Stimulated activated CD4-positive, alpha-beta T cell treated with anti-CD3 and anti-CD28 coated beads, Interleukin-12 subunit alpha, Interleukin-12 subunit beta, amount 100 ng/mL, for 48 hours (primary cell): Measurements from ENCODE around the gene TRIM61.
"Not testable (repeated sequence)": the region's sequence is repeated elsewhere in the genome, so short reads cannot be mapped to it uniquely, and the experiment has no call there.

Source experiments
- DNase-seq, 3 donors: peaks; one replicate each; pipeline ENCODE4 v3.0.0-alpha.2; 2020; ENCODE audit warnings: low read depth in 2 of 3, low spot score in 1 of 3

The TRIM61 gene

DNA sequence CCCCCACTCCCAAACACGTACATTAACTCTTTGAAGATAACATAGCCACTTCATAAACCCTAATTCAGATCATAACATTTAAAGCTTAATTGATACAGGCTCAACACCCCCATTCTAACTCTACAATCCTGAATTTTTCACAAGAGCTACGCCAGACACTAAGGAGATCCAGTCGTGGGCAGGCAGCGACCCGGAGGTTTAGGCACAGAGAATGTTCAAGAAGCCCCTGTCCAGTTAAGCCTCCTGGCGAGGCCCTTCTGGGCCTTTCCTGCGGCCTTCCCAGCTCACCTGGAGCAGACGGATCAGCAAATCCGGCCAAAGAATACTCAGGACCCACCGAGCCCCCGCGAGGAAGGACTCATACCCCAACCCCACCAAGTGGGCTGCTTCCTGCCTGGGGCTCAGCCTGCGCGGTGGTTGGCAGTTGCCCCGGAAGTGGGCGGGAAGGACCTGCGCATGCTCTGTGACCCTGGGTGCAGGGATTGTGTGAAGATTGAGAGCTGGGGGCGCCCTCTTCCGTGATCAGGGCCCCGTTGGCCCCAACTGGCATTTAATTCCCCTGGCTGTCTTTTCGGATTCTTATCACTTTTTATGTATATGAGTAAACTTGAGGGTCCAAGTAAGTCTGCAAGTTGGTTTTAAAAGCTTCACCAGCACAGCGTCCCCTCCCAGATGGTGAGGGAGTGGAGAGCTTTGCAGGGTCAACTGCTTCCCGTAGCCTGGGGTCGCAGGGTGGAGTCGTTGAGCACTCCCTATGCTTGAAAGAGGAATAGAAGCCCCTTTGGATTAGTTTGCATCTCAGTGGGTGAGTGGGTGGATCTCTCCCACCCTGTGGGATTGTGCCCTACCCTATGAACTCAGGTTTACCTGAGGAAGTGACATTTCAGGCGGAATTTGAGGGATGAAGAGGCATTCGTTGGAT, at the start of gene TRIM61:
Gene TRIM61 (minus strand): TSS at position 415 of the 922 bp plus-strand sequence. CDS start 7,655 bp downstream, outside the sequence.
- peak; percentile 16 to 36 (median 30) for DNase-seq

DNA sequence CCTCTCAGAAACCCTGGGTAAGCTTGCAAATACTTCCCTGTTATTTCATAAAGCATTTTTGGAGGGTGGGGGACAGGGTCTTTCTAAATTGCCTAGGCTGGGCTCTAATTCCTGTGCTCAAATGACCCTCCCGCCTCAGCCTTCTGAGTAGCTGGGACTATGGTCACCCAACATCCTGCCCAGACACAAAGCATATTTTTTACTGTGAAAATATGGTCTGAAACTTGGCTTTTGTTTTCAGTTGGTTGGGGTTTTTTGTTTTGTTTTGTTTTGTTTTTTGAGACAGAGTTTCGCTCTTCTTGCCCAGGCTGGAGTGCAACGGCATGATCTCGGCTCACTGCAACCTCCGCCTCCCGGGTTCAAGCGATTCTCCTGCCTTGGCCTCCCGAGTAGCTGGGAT, 48.3 kb upstream of the TRIM61 start:
- not testable (repeated sequence) for DNase-seq

DNA sequence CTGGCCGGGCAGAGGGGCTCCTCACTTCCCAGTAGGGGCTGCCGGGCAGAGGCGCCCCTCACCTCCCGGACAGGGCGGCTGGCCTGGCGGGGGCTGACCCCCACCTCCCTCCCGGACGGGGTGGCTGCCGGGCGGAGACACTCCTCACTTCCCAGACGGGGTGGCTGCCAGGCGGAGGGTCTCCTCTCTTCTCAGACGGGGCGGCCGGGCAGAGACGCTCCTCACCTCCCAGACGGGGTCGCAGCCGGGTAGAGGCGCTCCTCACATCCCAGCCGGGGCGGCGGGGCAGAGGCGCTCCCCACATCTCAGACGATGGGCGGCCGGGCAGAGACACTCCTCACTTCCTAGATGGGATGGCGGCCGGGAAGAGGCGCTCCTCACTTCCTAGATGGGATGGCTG, 42.5 kb upstream of the TRIM61 start:
- DNase-seq: not testable (repeated sequence)

DNA sequence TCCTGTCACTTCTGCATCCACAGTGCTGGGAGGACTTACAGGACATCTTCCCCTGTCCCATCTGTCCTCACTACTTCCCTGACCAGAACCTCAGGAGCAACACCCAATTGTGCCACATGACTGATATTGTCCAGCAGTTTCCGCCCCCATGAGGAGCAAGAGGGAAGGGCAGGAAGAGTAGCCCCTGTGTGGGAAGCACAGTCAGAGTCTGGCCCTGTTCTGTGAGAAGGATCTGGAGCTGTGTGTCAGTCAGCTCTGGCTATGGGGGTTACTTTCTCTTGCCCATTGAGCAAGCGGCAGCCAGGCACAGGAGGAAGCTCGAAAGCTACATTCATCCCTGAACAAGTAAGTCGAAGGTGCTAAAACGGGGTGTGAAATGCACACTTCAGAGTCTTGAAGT, 39.5 kb upstream of the TRIM61 start:
- no peak for DNase-seq

DNA sequence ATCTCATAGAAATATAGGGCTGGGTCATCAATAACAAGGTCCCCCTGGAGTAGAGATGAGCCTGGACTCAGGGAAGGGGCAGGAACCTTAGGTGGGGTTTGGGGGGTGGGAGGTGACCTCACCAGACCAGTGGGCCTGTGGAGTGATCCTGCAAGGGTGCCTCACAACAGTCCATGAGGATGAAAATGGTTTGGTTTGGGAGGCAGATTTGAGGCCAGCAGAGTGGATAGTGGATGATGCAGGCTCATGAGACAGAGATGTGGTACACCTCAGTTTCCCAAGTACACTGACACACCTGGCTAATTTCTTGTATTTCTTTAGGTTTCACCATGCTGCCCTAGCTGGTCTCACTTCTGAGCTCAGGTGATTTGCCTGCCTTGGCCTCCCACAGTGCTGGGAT, 36.2 kb upstream of the TRIM61 start:
- no peak for DNase-seq

DNA sequence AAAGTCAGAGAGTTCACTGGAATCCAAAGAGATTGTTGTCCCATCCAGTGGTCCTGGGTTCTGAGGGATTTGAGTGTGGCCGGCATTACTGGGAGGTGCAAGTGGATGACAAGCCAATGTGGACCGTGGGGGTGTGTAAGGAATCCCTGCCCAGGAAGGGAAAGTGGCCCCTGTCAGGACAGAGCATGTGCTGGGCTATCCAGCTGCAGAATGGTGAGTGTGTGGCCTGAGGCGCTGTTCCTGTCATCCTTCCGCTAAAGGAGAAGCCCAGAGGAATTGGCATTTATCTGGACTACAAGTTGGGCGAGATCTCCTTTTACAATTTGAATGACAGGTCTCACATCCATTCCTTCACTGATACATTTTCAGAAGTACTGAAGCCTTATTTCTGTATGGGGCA, 33.9 kb upstream of the TRIM61 start:
- DNase-seq: no peak

DNA sequence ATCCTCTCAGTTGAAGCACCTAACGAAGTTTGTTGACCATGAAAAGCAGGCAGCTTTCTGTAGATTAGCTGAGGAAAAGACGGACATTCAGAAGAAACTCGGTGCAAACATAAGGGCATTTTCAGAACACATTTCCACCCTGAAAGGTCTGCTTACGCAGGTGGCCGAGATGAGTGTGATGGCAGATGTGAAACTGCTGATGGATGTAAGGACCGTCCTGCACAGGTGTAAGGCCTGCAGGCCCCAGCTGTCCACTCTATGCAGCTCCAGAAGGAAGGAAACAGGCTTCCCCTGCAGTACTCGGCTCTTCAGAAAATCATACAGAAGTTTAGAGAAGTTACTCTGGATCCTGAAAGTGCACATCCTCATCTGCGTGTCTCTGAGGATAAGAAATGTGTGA, 33.5 kb upstream of the TRIM61 start:
- no peak for DNase-seq

DNA sequence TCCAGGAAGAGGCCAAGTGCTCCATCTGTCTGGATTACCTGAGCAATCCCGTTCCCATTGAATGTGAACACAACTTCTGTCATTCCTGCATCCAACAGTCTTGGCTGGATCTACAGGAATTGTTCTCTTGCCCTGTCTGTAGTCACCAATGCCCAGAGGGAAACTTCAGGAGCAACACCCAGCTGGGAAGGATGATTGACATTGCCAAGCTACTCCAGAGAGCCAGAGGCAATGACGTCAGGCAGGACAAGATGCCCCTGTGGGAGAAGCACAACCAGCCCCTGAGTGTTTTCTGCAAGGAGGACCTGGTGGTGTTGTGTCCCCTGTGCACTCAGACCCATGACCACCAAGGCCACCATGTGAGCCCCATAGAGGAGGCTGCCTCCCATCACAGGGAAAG, 33.0 kb upstream of the TRIM61 start:
- DNase-seq: no peak

DNA sequence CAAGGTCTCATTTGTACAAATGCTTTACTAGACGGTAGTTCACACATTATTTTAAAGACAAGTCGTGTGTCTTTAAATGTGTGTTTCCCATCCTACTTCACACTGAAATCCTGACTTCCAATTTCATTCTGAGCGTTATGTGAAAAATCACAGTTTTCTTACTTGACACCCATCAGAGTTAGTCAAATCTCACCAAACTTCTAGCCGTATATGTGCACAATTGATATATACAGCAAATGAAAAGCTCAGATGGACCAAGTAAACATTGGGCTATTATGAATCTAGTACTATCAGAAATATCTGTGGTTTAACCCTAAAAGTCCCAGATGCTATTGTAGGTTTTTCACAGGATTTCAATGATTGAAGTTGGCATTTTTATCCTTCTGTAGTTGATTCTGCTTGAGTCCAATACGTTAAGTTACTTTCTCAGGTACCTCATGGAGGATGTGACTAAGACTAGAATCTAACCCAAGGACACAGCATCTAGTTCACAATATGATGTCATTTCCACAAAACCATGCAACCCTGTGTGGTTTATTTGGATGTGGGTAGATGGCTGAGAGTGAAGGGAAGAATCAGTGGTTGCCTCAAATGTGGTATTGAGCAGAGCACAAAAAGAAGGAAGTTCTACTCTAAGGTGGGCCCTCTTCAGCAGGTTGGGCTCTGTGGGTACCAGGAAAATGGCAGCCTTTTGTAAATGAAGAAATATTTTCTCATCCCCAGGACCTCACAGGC, 32.2 kb upstream of the TRIM61 start:
- peak in 1 of 3 donors; percentile 12 for DNase-seq

DNA sequence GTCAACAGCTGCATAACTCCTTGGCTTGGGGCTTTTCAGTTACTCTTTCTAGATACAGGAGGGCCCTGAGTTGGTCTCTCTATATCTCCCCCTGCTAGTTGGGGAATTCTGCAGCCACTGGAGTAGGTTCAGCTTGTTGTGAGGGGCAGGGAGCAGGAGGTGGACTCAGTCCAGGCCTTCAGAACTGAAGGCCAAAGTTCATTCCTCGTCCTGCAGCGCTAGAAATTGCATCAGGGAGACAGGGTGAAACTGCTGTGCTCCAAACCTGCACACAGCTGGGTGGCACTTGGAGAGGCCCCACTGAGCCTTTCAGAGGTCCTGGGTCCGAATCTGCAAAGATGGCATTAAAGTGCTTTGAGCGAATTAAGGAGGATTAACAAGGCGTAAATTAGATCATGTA, 29.4 kb upstream of the TRIM61 start:
- no peak for DNase-seq

DNA sequence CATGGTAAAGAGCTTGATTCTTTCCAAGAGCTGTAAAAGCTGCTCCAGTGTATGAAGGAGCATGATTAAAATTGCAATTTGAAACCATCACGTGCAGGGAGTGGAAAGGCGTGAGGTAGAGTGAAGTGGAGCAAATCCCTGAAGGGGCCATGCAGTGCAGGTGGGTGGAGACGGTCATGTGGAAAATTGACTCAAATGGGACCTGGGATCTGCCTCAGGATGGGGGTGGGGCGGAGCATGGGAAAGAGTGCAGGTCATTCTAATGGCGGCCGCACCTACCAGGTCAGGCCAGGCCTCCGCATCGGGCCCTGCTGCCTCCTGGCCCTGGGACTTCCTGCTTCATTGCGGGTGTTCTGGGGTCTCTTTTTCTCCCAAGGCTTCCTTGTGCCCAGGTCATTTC, 29.0 kb upstream of the TRIM61 start:
- DNase-seq: no peak

DNA sequence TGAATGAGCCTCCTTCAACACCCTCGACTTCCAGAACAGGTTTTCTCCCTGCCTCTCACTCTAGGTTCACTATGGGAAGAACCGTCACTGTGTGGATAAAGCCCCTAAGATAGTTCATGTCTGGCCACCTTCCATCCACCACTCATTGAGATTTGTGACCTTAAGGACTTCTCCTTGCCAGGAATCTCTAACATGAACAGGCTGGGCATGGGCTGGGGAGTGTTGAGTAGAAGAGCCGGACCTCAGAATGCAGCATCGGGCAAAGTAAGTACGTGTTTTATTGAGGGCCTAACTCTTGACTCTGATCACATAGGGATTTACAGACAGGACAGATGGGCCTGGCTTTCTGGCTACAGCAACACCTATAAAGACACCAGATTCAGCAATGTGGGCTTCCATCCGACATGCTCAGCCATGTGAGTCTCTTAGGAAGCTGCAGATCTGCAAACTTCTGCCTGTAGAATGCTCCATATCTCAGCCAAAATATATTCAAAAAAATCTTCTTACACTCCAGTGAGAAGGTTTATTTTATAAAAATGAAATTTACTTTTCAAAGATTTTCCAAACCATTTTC, 28.0 kb upstream of the TRIM61 start:
- DNase-seq: no peak

DNA sequence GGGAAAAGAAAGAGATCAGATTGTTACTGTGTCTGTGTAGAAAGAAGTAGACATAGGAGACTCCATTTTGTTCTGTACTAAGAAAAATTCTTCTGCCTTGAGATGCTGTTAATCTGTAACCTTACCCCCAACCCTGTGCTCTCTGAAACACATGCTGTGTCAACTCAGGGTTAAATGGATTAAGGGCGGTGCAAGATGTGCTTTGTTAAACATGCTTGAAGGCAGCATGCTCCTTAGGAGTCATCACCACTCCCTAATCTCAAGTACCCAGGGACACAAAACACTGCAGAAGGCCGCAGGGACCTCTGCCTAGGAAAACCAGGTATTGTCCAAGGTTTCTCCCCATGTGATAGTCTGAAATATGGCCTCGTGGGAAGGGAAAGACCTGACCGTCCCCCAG, 24.5 kb upstream of the TRIM61 start:
- DNase-seq: not testable (repeated sequence)

DNA sequence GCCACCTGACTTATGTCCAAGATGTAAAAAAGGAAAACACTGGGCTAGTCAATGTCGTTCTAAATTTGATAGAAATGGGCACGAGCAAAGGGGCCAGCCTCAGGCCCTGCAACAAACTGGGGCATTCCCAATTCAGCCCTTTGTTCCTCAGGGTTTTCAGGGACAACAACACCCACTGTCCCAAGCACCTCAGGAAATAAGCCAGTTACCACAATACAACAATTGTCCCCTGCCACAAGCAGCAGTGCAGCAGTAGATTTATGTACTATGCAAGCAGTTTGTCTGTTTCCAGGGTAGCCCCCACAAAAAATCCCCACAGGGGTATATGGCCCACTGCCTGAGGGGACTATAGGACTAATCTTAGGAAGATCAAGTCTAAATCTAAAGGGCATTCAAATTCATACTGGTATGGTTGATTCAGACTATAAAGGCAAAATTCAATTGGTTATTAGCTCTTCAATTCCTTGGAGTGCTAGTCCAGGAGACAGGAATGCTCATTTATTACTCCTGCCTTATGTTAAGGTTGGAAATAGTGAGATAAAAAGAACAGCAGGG, 21.1 kb upstream of the TRIM61 start:
- not testable (repeated sequence) for DNase-seq

DNA sequence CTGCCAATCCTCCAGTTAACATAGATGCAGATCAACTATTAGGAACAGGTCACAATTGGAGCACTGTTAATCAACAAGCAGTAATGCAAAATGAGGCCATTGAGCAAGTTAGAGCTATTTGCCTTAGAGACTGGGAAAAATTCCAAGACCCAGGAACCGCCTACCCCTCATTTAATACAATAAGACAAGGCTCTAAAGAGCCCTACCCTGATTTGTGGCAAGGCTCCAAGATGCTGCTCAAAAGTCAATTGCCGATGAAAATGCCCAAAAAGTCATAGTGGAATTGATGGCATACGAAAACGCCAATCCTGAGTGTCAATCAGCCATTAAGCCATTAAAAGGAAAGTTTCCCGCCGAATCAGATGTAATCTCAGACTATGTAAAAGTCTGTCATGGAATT, 20.5 kb upstream of the TRIM61 start:
- no peak for DNase-seq

DNA sequence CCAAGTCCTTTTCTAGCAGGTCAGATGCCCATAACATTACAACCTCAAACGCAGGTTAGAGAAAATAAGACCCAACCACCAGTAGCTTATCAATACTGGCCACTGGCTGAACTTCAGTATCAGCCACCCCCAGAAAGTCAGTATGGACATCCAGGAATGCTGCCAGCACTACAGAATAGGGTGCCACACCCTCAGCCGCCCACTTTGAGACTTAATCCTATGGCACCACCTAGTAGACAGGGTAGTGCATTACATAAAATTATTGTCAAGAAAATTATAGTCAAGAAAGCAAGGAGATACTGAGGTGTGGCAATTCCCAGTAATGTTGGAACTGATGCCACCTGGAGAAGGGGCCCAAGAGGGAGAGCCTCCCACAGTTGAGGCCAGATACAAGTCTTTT, 19.9 kb upstream of the TRIM61 start:
- no peak for DNase-seq

DNA sequence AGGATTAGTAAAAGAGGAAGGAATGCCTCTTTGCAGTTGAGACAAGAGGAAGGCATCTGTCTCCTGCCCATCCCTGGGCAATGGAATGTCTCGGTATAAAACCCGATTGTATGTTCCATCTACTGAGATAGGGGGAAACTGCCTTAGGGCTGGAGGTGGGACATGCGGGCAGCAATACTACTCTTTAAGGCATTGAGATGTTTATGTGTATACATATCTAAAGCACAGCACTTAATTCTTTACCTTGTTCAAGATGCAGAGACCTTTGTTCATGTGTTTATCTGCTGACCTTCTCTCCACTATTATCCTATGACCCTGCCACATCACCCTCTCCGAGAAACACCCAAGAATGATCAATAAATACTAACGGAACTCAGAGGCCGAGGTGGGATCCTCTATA, 18.7 kb upstream of the TRIM61 start:
- DNase-seq: not testable (repeated sequence)

DNA sequence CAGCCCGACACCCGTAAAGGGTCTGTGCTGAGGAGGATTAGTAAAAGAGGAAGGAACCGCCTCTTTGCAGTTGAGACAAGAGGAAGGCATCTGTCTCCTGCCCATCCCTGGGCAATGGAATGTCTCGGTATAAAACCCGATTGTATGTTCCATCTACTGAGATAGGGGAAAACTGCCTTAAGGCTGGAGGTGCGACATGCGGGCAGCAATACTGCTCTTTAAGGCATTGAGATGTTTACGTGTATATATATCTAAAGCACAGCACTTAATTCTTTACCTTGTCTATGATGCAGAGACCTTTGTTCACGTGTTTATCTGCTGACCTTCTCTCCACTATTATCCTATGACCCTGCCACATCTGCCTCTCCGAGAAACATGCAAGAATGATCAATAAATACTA, 13.3 kb upstream of the TRIM61 start:
- not testable (repeated sequence) for DNase-seq

DNA sequence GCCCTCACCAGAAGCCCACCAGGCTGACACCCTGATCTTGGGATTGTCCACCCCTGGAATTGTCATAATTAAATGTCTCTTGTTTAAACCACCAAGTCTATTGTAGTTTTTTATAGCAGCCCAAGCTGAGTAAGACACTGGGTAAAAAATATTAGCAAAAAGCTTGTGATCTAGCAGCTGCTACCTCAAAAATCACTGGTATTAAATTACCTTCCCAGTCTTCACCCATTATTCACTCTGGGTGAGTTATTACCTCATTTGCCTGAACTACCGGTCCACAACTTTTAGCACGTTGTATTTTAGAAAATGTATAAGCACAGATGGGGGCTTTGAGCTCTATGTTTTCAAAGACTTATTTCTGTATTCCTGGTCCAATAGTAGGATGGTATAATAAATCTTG, 12.0 kb upstream of the TRIM61 start:
- no peak for DNase-seq

DNA sequence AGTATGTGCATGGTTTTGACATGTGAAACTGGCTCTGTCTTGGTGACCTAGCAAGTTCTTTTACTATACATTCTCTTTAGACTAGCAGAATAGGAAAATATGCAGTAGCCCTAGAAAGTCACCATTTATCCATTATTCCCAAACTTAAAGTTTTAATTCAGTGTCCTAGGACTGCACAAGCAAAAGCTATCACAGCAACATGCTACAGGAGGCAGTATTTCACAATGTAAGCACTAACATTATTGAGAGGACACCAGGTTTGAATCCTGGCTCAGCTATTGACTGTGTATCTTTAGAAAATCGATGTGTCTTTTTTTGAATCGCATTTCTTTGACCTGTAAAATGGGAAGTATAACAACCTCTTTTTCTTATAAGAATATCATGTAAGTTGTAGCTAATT, 5.5 kb downstream of the TRIM61 start:
- DNase-seq: not testable (repeated sequence)

DNA sequence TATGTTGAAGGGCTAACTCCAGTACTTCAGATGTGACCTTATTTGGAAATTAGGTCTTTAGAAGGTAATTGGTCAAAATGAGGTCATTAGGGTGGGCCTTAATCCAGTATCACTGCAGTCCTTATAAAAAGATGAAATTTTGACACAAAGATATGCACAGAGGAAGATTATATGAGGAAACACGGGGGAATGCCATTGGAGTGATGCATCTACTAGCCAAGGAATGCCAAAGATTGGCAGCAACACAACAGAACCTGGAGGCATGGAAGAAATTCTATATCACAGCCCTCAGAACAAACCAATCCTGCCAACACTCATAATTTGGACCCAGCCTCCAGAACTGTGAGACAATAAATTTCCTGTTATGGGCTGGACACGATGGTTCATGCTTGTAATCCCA, 17.6 kb downstream of the TRIM61 start:
- DNase-seq: no peak

DNA sequence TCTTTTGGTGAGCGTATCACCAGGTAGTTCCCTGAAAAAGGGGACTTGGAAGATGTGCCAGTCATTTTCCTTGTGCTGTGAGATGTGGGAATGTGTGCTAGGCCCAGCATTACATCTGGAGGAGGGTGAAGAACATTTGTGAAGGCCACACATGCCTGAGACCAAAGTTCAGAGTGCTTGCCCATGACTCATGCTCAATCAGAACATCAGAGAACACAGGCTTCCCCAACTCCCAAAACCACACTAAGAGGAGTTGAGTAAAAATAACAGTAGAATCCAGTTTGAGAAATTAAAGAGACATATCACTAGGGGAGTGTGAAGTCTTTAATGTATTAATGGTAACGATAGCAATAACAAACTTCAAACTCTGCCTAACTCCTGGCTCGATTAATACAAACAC, 18.0 kb downstream of the TRIM61 start:
- DNase-seq: not testable (repeated sequence)
